ENCODE data around the gene SPTBN1. TPM values are rescaled to one million over a fixed set of nuclear protein-coding genes. Genes with fewer than 3 reads are reported as not detected.

The SPTBN1 gene
- total and polyA plus RNA-seq, 4 experiments from 2014 or later: 2.9 to 121 (median 87.3) TPM

- ChIA-PET CTCF (ENCODE audit: partially characterized antibody) (interaction anchor here (0.9 to 2.9 kb wide), 3 partner anchors 18 to 160 kb away, joined by 3 to 9 read pairs (median 4); no protein-coding TSS in a partner anchor), POLR2A (ENCODE audit: partially characterized antibody) (no interaction called here)
- DNase-seq: no peak
- no peaks in the 10 kb centered on the region for H3K36me3 ChIP-seq (ENCODE audit: insufficient read depth, low read length)
- intact Hi-C loops (cut with micrococcal nuclease): no loop called here
- no peaks in the 10 kb centered on the region for H3K27me3 ChIP-seq (ENCODE audit: insufficient read depth, low read length)
- no peaks in the 10 kb centered on the region for H3K36me3 Mint-ChIP-seq
- H3K4me1 ChIP-seq (ENCODE audit: insufficient read depth, low read length): peaks cover 8% of the 10 kb centered on the region
- H3K4me3 ChIP-seq (ENCODE audit: low read length in 2 of 2): no peak overlapping the region
- H3K4me1 Mint-ChIP-seq: peaks cover 10 to 24% (median 16%) of the 10 kb centered on the region in 4 donors
- H3K9me3 ChIP-seq (ENCODE audit: control insufficient read depth in 1 of 2, low read length in 2 of 2): no peaks in the 10 kb centered on the region
- no peaks in the 10 kb centered on the region for H3K9me3 Mint-ChIP-seq
- no peak overlapping the region for H3K27ac Mint-ChIP-seq
- no peak overlapping the region for H3K27ac ChIP-seq (ENCODE audit: low read depth, low read length)
- H3K4me3 Mint-ChIP-seq: no peak overlapping the region
- H3K27me3 Mint-ChIP-seq: peaks cover 2% of the 10 kb centered on the region in 2 donors
Measured at GRCh38 chr2:54683596-54683995, 227.5 kb downstream of the SPTBN1 start.

DNA sequence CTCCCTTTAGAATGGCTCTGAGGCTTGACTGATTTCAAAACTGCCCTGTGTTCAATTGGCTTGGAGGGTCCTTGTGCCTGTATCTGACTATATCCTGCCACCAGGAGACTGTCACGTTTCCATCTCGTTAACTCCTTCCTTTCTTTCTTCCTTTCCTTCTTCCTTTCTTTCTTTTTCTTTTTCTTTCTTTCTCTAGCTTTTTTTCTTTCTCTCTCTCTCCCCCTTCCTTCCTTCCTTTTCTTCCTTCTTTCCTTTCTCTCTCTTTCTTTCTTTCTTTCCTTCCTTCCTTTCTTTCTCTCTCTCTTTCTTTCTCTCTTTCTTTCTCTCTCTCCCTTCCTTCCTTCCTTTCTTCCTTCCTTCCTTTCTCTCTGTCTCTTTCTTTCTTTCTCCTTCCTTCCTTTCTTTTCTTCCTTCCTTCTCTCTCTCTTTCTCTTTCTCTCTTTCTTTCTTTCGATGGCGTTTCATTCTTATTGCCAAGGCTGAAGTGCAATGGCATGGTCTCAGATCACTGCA is 229.2 kb downstream of the SPTBN1 start:
- Mint-ChIP-seq H3K27ac (no peak overlapping the region), H3K9me3 (no peaks in the 10 kb centered on the region), H3K4me3 (no peak overlapping the region), H3K4me1 (peaks cover 8 to 17% (median 12%) of the 10 kb centered on the region in 4 donors), H3K36me3 (no peaks in the 10 kb centered on the region), H3K27me3 (peaks cover 3 to 5% of the 10 kb centered on the region in 2 donors)
- Histone ChIP-seq H3K4me1 (ENCODE audit: insufficient read depth, low read length) (peaks cover 5% of the 10 kb centered on the region), H3K27ac (ENCODE audit: low read depth, low read length) (no peak overlapping the region), H3K9me3 (ENCODE audit: control insufficient read depth in 1 of 2, low read length in 2 of 2) (no peaks in the 10 kb centered on the region), H3K36me3 (ENCODE audit: insufficient read depth, low read length) (no peaks in the 10 kb centered on the region), H3K4me3 (ENCODE audit: low read length in 2 of 2) (no peak overlapping the region), H3K27me3 (ENCODE audit: insufficient read depth, low read length) (no peaks in the 10 kb centered on the region)
- ChIA-PET CTCF (ENCODE audit: partially characterized antibody) (interaction anchor here (1.5 kb wide), 1 partner anchor 161 kb away, joined by 4 read pairs; no protein-coding TSS in a partner anchor), POLR2A (ENCODE audit: partially characterized antibody) (no interaction called here)
- intact Hi-C loops (cut with micrococcal nuclease): no loop called here
- DNase-seq: no peak

DNA sequence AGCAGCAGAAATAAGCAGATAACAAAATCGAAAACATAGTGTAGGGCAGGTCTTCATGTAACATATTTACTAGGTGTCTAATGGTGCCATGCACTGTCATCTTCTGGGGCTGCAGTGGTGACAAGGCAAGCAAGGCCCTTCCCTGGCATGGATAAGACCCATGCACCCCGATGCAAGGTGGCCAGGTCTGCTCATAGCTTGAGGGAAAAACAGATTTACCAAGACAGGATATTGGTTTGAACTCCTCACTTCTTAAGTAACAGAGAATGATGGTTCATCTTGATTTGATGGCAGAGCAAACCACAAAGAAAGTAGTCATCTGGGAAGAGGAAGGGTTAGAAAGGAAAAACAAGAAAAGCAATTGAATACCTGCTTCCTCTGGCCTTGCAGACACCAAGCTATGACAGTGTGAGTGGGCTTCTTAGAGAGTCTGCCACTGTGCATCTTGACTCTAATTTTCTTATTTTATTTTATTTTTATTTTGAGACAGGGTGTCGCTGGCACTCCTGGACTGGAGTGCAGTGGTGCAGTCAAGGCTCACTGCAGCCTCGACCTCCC is 231.5 kb downstream of the SPTBN1 start:
- Mint-ChIP-seq H3K27ac (no peak overlapping the region), H3K27me3 (peaks cover 3 to 5% of the 10 kb centered on the region in 2 donors), H3K9me3 (no peaks in the 10 kb centered on the region), H3K4me1 (peaks cover 0 to 3% (median 0%) of the 10 kb centered on the region in 4 donors), H3K36me3 (no peaks in the 10 kb centered on the region), H3K4me3 (no peak overlapping the region)
- Histone ChIP-seq H3K27ac (ENCODE audit: low read depth, low read length) (no peak overlapping the region), H3K4me1 (ENCODE audit: insufficient read depth, low read length) (no peaks in the 10 kb centered on the region), H3K4me3 (ENCODE audit: low read length in 2 of 2) (no peak overlapping the region), H3K9me3 (ENCODE audit: control insufficient read depth in 1 of 2, low read length in 2 of 2) (no peaks in the 10 kb centered on the region), H3K27me3 (ENCODE audit: insufficient read depth, low read length) (no peaks in the 10 kb centered on the region), H3K36me3 (ENCODE audit: insufficient read depth, low read length) (no peaks in the 10 kb centered on the region)
- DNase-seq: no peak
- ChIA-PET CTCF (ENCODE audit: partially characterized antibody) (no interaction called here), POLR2A (ENCODE audit: partially characterized antibody) (no interaction called here)
- intact Hi-C loops (cut with micrococcal nuclease): no loop called here

DNA sequence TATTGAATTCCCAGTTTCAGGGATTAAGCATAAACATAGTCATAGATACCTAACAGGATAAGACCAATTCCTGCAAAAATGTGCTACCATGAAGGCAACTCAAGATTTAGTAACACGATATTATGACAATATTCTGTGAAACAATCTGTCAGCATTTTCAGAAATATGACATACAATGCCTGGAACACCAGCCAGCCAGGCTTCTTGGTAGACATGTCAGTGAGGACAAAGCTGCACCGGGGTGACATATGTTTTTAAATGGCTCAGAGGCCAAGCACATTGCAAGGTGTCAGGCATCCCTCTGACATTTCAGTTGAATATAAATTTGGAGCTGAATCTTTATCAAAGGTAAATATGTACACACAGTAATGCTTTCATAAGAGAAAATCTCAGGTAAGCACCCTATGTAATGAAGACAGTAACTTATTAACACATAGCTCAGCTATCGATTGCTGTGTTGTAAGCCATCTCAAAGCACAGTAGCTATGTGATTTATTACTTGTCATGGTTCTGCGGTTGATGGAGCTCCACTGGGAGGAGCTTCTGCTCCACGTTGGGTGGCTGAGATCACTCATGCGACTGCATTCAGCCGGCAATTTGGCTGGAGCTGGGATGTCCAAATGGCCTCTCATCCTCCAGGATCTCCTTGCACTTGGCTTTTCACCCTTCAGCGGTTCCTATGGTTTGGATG is 235.5 kb downstream of the SPTBN1 start:
- no peak overlapping the region for H3K27ac ChIP-seq (ENCODE audit: low read depth, low read length)
- ChIA-PET POLR2A (ENCODE audit: partially characterized antibody) (interaction anchor here (0.8 kb wide), 1 partner anchor 32 kb away, joined by 3 read pairs; the partner anchor contains the start of gene EML6), CTCF (ENCODE audit: partially characterized antibody) (interaction anchor here (0.9 to 5.9 kb wide), 2 partner anchors 13 to 147 kb away, joined by 3 to 25 read pairs; no protein-coding TSS in a partner anchor)
- Mint-ChIP-seq H3K36me3 (no peaks in the 10 kb centered on the region), H3K9me3 (no peaks in the 10 kb centered on the region), H3K27me3 (peaks cover 5 to 7% of the 10 kb centered on the region in 2 donors), H3K27ac (no peak overlapping the region), H3K4me3 (no peak overlapping the region), H3K4me1 (peaks cover 0 to 3% (median 0%) of the 10 kb centered on the region in 4 donors)
- no peaks in the 10 kb centered on the region for H3K4me1 ChIP-seq (ENCODE audit: insufficient read depth, low read length)
- H3K9me3 ChIP-seq (ENCODE audit: control insufficient read depth in 1 of 2, low read length in 2 of 2): no peaks in the 10 kb centered on the region
- no peak for DNase-seq
- H3K36me3 ChIP-seq (ENCODE audit: insufficient read depth, low read length): no peaks in the 10 kb centered on the region
- H3K4me3 ChIP-seq (ENCODE audit: low read length in 2 of 2): no peak overlapping the region
- intact Hi-C loops (cut with micrococcal nuclease): no loop called here
- H3K27me3 ChIP-seq (ENCODE audit: insufficient read depth, low read length): no peaks in the 10 kb centered on the region

GRCh38 chr2:54692556-54692955 is 236.4 kb downstream of the SPTBN1 start:
- no peak overlapping the region for H3K4me3 ChIP-seq (ENCODE audit: low read length in 2 of 2)
- intact Hi-C loops (cut with micrococcal nuclease): no loop called here
- POLR2A ChIA-PET (ENCODE audit: partially characterized antibody): no interaction called here

DNA sequence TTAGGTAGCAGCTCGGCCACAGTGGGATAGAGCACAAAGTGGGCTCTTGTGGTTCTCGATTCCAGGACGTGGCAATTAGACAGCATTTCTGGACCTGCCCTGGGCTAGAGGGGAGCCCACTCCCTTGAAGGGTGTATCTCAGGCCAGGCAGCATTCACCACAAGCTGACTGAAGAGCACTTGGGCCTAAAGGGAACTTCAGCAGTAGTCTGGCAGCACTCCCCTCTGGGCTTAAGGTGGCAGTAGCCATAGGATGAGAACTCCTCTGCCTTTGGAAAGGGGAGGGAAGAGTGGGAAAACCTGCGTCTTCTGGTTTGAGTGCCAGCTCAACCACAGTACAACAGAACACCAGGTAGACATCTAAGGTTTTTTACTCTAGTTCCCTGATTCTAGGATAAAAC is 239.3 kb downstream of the SPTBN1 start:
- intact Hi-C loops (cut with micrococcal nuclease): no loop called here
- Histone ChIP-seq H3K4me3 (ENCODE audit: low read length in 2 of 2) (no peak overlapping the region), H3K27ac (ENCODE audit: low read depth, low read length) (no peak overlapping the region), H3K27me3 (ENCODE audit: insufficient read depth, low read length) (no peaks in the 10 kb centered on the region), H3K36me3 (ENCODE audit: insufficient read depth, low read length) (no peaks in the 10 kb centered on the region), H3K4me1 (ENCODE audit: insufficient read depth, low read length) (no peaks in the 10 kb centered on the region), H3K9me3 (ENCODE audit: control insufficient read depth in 1 of 2, low read length in 2 of 2) (no peaks in the 10 kb centered on the region)
- Mint-ChIP-seq H3K9me3 (no peaks in the 10 kb centered on the region), H3K4me1 (no peaks in the 10 kb centered on the region), H3K27ac (no peak overlapping the region), H3K36me3 (no peaks in the 10 kb centered on the region), H3K4me3 (no peak overlapping the region), H3K27me3 (peaks cover 3 to 6% of the 10 kb centered on the region in 2 donors)
- no peak for DNase-seq
- ChIA-PET POLR2A (ENCODE audit: partially characterized antibody) (no interaction called here), CTCF (ENCODE audit: partially characterized antibody) (interaction anchor here (1.4 to 5.9 kb wide), 2 partner anchors 9 to 29 kb away, joined by 3 to 25 read pairs; no protein-coding TSS in a partner anchor)

More at GRCh38 chr2:54692556-54692955, 236.4 kb downstream of the SPTBN1 start:
- H3K4me1 ChIP-seq (ENCODE audit: insufficient read depth, low read length): no peaks in the 10 kb centered on the region
- no peak overlapping the region for H3K27ac Mint-ChIP-seq
- H3K27me3 ChIP-seq (ENCODE audit: insufficient read depth, low read length): no peaks in the 10 kb centered on the region
- no peaks in the 10 kb centered on the region for H3K9me3 Mint-ChIP-seq
- no peak for DNase-seq
- CTCF ChIA-PET (ENCODE audit: partially characterized antibody): interaction anchor here (0.7 to 5.9 kb wide), 3 partner anchors 12 to 180 kb away, joined by 3 to 25 read pairs (median 3); no protein-coding TSS in a partner anchor
- H3K27me3 Mint-ChIP-seq: peaks cover 7% of the 10 kb centered on the region in 2 donors
- H3K9me3 ChIP-seq (ENCODE audit: control insufficient read depth in 1 of 2, low read length in 2 of 2): no peaks in the 10 kb centered on the region
- H3K36me3 ChIP-seq (ENCODE audit: insufficient read depth, low read length): no peaks in the 10 kb centered on the region
- no peaks in the 10 kb centered on the region for H3K36me3 Mint-ChIP-seq
- H3K27ac ChIP-seq (ENCODE audit: low read depth, low read length): no peak overlapping the region
- peaks cover 0 to 3% (median 0%) of the 10 kb centered on the region in 4 donors for H3K4me1 Mint-ChIP-seq
- H3K4me3 Mint-ChIP-seq: no peak overlapping the region

- H3K27ac ChIP-seq (ENCODE audit: low read depth, low read length): no peak overlapping the region
- H3K36me3 ChIP-seq (ENCODE audit: insufficient read depth, low read length): no peaks in the 10 kb centered on the region
- Mint-ChIP-seq H3K27me3 (peaks cover 3 to 6% of the 10 kb centered on the region in 2 donors), H3K9me3 (no peaks in the 10 kb centered on the region), H3K4me3 (no peak overlapping the region), H3K4me1 (no peaks in the 10 kb centered on the region), H3K27ac (no peak overlapping the region), H3K36me3 (no peaks in the 10 kb centered on the region)
- CTCF ChIA-PET (ENCODE audit: partially characterized antibody): no interaction called here
- no peak for DNase-seq
- no peaks in the 10 kb centered on the region for H3K4me1 ChIP-seq (ENCODE audit: insufficient read depth, low read length)
- H3K4me3 ChIP-seq (ENCODE audit: low read length in 2 of 2): no peak overlapping the region
- no peaks in the 10 kb centered on the region for H3K9me3 ChIP-seq (ENCODE audit: control insufficient read depth in 1 of 2, low read length in 2 of 2)
- POLR2A ChIA-PET (ENCODE audit: partially characterized antibody): no interaction called here
- H3K27me3 ChIP-seq (ENCODE audit: insufficient read depth, low read length): no peaks in the 10 kb centered on the region
- intact Hi-C loops (cut with micrococcal nuclease): no loop called here
Measured at GRCh38 chr2:54697934-54698333, 241.8 kb downstream of the SPTBN1 start.
